PC-3 (cell line): ENCODE measurements around the gene ANGPTL2. TPM values are rescaled to one million over a fixed set of nuclear protein-coding genes. Genes with fewer than 3 reads are reported as not detected.

Experiments
- ATAC-seq: fragments of 200-7000 bp; cut with Tn5 transposase; 2 replicates; pipeline ENCODE4 v1.9.1; 2020; ENCODE audit warnings: mild to moderate bottlenecking, moderate library complexity
- BruUV-seq: library from RNA; stranded (reverse); fragments of 400-500 nt; replicated peaks from 2 replicates; lab custom pipeline; 2021; lab: Mats Ljungman, UMichigan
- CTCF ChIA-PET: fragments of 300-600 bp; sonication (Branson Sonifier 250); formaldehyde crosslinking; loops from one replicate; lab custom pipeline; 2022; ENCODE audit warnings: antibody characterized with exemption; lab: Charles Lee
- POLR2A ChIA-PET: fragments of 300-600 bp; sonication (Branson Sonifier 250); formaldehyde crosslinking; loops from one replicate; lab custom pipeline; 2022; ENCODE audit warnings: antibody characterized with exemption; ENCODE audit not compliant: unreplicated experiment; lab: Charles Lee
- DNase-seq: peaks from one replicate; pipeline ENCODE4 v3.0.0-alpha.2; 2015
- H2AFZ ChIP-seq: fragments of 300-600 bp; sonication (generic); 2 replicates; pipeline ENCODE4 v1.6.0; 2016; ENCODE audit warnings: antibody characterized with exemption, low read length
- H3F3A ChIP-seq: fragments of 300-600 bp; sonication (generic); one replicate; pipeline ENCODE4 v1.6.0; 2017; ENCODE audit warnings: antibody characterized with exemption, low read length, control low read depth, mild to moderate bottlenecking; ENCODE audit not compliant: unreplicated experiment
- H3K27ac ChIP-seq: fragments of 300-600 bp; sonication (generic); 2 replicates; pipeline ENCODE4 v1.5.1; 2016; ENCODE audit warnings: mild to moderate bottlenecking, low read length
- H3K27me3 ChIP-seq: fragments of 300-600 bp; sonication (generic); 2 replicates; pipeline ENCODE4 v1.6.1; 2016; ENCODE audit warnings: low read length, mixed read lengths
- H3K36me3 ChIP-seq: fragments of 300-600 bp; sonication (generic); 2 replicates; pipeline ENCODE4 v1.6.1; 2016; ENCODE audit warnings: low read depth, mixed run types, low read length, mixed read lengths
- H3K4me1 ChIP-seq: fragments of 300-600 bp; sonication (generic); 2 replicates; pipeline ENCODE4 v1.5.1; 2016; ENCODE audit warnings: low read length; ENCODE audit not compliant: insufficient read depth
- H3K4me2 ChIP-seq: fragments of 300-600 bp; sonication (generic); 2 replicates; pipeline ENCODE4 v1.6.0; 2016; ENCODE audit warnings: low read length
- H3K4me3 ChIP-seq: fragments of 300-600 bp; sonication (generic); 2 replicates; pipeline ENCODE4 v1.5.1; 2016; ENCODE audit warnings: mild to moderate bottlenecking, low read length, mixed read lengths
- H3K79me2 ChIP-seq: fragments of 300-600 bp; sonication (generic); 2 replicates; pipeline ENCODE4 v1.6.1; 2017; ENCODE audit warnings: low read length, mixed read lengths
- H3K9ac ChIP-seq: fragments of 300-600 bp; sonication (generic); 2 replicates; pipeline ENCODE4 v1.6.0; 2016; ENCODE audit warnings: mild to moderate bottlenecking, low read length
- H3K9me2 ChIP-seq: fragments of 300-600 bp; sonication (generic); replicated peaks from 2 replicates; pipeline ENCODE4 v1.6.1; 2016; ENCODE audit warnings: mixed run types, low read length, mixed read lengths
- H3K9me3 ChIP-seq: fragments of 300-600 bp; sonication (generic); 2 replicates; pipeline ENCODE4 v1.6.1; 2016; ENCODE audit warnings: low read length, mixed read lengths
- H4K20me1 ChIP-seq: fragments of 300-600 bp; sonication (generic); 2 replicates; pipeline ENCODE4 v1.6.1; 2016; ENCODE audit warnings: low read length, mixed read lengths
- EZH2 ChIP-seq: fragments of 300-600 bp; sonication (generic); IDR thresholded peaks from one replicate; pipeline ENCODE4 v1.6.1; 2017; ENCODE audit warnings: antibody characterized with exemption, mild to moderate bottlenecking, low read length; ENCODE audit not compliant: unreplicated experiment
- EZH2phosphoT487 ChIP-seq: fragments of 300-600 bp; sonication (generic); IDR thresholded peaks from 2 replicates; pipeline ENCODE4 v1.6.1; 2018; ENCODE audit warnings: mild to moderate bottlenecking, antibody characterized with exemption, low read length, borderline replicate concordance
- intact Hi-C: fragments of 100-400 bp; cut with micrococcal nuclease; formaldehyde crosslinking; loops from 2 replicates; pipeline ENCODE4 v1.9.0; 2023
- total RNA-seq: library from RNA; depleted of rRNA; stranded (reverse); fragments of >200 nt; gene quantifications from 2 replicates; pipeline ENCODE4 v1.2.3, GENCODE V29; 2014
- TF ChIP-seq, protein P1 (sequence below): fragments of 300-600 bp; sonication (generic); conservative IDR thresholded peaks from 2 replicates; pipeline ENCODE4 v1.5.1; 2017; ENCODE audit warnings: antibody characterized with exemption, low read depth, mild to moderate bottlenecking, low read length

The ANGPTL2 gene
- total RNA-seq, 1 experiment from 2014 or later: 0.07 TPM

DNA sequence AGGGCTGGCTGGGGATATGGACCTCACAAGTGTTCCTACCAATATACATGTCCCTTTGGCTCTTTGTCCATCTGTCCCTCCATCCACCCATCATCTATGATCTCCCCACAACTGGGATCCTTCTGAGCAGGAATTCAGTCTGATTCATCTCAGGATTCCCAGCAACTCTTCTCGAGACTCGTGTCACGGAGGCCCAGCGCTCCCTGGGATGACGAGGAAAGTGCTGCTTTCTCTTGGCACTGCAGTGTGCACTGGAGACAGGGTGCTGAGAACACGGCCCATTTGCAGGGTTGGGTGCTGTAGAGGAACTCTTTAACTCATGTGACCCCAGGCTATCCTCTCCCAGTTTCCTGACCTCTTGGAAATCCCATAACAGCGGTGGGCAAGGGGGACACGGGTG lies 72.9 kb downstream of the ANGPTL2 start:
- TF ChIP-seq, protein P1, sequence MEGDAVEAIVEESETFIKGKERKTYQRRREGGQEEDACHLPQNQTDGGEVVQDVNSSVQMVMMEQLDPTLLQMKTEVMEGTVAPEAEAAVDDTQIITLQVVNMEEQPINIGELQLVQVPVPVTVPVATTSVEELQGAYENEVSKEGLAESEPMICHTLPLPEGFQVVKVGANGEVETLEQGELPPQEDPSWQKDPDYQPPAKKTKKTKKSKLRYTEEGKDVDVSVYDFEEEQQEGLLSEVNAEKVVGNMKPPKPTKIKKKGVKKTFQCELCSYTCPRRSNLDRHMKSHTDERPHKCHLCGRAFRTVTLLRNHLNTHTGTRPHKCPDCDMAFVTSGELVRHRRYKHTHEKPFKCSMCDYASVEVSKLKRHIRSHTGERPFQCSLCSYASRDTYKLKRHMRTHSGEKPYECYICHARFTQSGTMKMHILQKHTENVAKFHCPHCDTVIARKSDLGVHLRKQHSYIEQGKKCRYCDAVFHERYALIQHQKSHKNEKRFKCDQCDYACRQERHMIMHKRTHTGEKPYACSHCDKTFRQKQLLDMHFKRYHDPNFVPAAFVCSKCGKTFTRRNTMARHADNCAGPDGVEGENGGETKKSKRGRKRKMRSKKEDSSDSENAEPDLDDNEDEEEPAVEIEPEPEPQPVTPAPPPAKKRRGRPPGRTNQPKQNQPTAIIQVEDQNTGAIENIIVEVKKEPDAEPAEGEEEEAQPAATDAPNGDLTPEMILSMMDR: no peak
- TF ChIP-seq EZH2 (no peak), EZH2phosphoT487 (no peak)
- CTCF ChIA-PET: interaction anchor here (1.0 to 1.2 kb wide), 4 partner anchors 63 to 109 kb away, joined by 3 to 10 read pairs (median 4); no protein-coding TSS in a partner anchor
- Histone ChIP-seq H3K27ac (peak overlapping the region; percentile 83), H3K4me1 (peaks cover 21% of the 10 kb centered on the region), H3K27me3 (no peaks in the 10 kb centered on the region), H3K4me2 (peak overlapping the region; percentile 76), H3K9me2 (no peaks in the 10 kb centered on the region), H2AFZ (no peak overlapping the region), H3K9ac (peak overlapping the region; percentile 46; the same call in 1 of the 2 replicates), H3F3A (no peaks in the 10 kb centered on the region), H3K36me3 (no peaks in the 10 kb centered on the region), H4K20me1 (no peaks in the 10 kb centered on the region), H3K79me2 (no peaks in the 10 kb centered on the region), H3K9me3 (no peaks in the 10 kb centered on the region), H3K4me3 (no peak overlapping the region; the same call in 1 of the 2 replicates)
- DNase-seq (no peak), ATAC-seq (peak; percentile 7; the same call in 1 of the 2 replicates)
- POLR2A ChIA-PET: no interaction called here
- no TSS peak for BruUV-seq
- intact Hi-C loops: loop anchor here (2.0 kb wide), 2 partner anchors 25 to 85 kb away; no protein-coding TSS in a partner anchor

DNA sequence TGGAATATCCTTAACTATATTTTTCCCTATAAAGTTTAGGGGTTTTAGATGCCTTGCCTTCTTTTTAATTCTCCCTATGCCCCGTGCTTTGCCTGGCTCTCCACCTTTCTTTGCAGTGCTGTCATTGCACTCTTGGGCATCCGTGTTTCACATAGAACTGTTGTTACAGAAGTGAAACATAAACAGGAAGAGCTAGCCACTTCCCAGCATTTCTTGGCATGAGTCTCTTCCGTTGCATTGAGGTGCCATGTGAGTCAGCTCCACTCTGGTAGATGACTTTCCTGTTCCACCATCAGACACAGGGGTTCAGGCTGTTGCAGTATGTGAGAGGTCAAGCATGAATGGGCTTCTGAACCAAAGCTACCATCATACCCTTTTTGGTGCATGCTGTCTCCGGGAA lies 73.4 kb downstream of the ANGPTL2 start:
- ChIA-PET CTCF (interaction anchor here (1.0 to 1.2 kb wide), 4 partner anchors 63 to 108 kb away, joined by 3 to 10 read pairs (median 4); no protein-coding TSS in a partner anchor), POLR2A (interaction anchor here (0.6 kb wide), 1 partner anchor 8 kb away, joined by 6 read pairs; no protein-coding TSS in a partner anchor)
- Histone ChIP-seq H3F3A (no peaks in the 10 kb centered on the region), H3K9ac (peak overlapping the region; percentile 51), H3K4me3 (peak overlapping the region; percentile 47; the same call in 1 of the 2 replicates), H3K27ac (peak overlapping the region; percentile 83), H3K36me3 (no peaks in the 10 kb centered on the region), H3K27me3 (no peaks in the 10 kb centered on the region), H3K9me3 (no peaks in the 10 kb centered on the region), H3K9me2 (no peaks in the 10 kb centered on the region), H2AFZ (no peak overlapping the region), H3K4me2 (peak overlapping the region; percentile 76), H3K4me1 (peaks cover 21% of the 10 kb centered on the region), H4K20me1 (no peaks in the 10 kb centered on the region), H3K79me2 (no peaks in the 10 kb centered on the region)
- no TSS peak for BruUV-seq
- TF ChIP-seq EZH2phosphoT487: no peak
- no peak for TF ChIP-seq EZH2
- TF ChIP-seq, protein P1: peak; percentile 39; the same call in 1 of the 2 replicates
- intact Hi-C loops: loop anchor here (2.0 kb wide), 2 partner anchors 24 to 84 kb away; no protein-coding TSS in a partner anchor
- DNase-seq: peak; percentile 92
- peak; percentile 96 for ATAC-seq

DNA sequence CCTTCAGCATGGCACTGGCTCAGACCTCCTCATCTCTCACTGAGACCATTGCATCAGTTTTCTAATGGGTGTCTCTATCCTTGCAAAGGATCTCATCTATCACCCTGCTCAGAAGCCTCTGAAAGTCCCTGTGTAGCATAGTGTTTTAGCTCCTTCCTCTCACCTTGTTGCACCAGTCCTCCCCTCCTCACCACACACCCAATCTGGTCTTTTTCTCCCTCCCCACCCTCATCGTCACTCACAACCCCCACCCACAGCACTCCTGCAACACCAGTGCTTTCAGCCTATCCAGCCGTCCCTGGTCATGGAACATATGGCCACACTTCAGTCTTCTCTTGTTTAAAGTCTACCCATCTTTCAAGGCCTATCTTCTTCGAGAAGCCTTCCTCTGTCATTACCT lies 74.5 kb downstream of the ANGPTL2 start:
- ChIA-PET CTCF (no interaction called here), POLR2A (interaction anchor here (0.6 kb wide), 2 partner anchors 12 to 61 kb away, joined by 3 read pairs; no protein-coding TSS in a partner anchor)
- H3K79me2 ChIP-seq: no peaks in the 10 kb centered on the region
- peak overlapping the region; percentile 83 for H3K27ac ChIP-seq
- H3K36me3 ChIP-seq: no peaks in the 10 kb centered on the region
- H3K9ac ChIP-seq: peak overlapping the region; percentile 51
- BruUV-seq: no TSS peak
- no peaks in the 10 kb centered on the region for H3K9me2 ChIP-seq
- no peak overlapping the region for H3K4me3 ChIP-seq
- peak overlapping the region; percentile 76; the same call in 1 of the 2 replicates for H3K4me2 ChIP-seq
- H3K27me3 ChIP-seq: no peaks in the 10 kb centered on the region
- no peaks in the 10 kb centered on the region for H3F3A ChIP-seq
- DNase-seq (no peak), ATAC-seq (no peak)
- no peaks in the 10 kb centered on the region for H3K9me3 ChIP-seq
- no peaks in the 10 kb centered on the region for H4K20me1 ChIP-seq
- no peak for TF ChIP-seq EZH2phosphoT487
- intact Hi-C loops: loop anchor here (2.0 kb wide), 2 partner anchors 23 to 83 kb away; no protein-coding TSS in a partner anchor
- no peak overlapping the region for H2AFZ ChIP-seq
- peaks cover 21% of the 10 kb centered on the region for H3K4me1 ChIP-seq
